GM19035 (cell line): Measurements from ENCODE around the gene NEK11.
"Not testable (repeated sequence)": the region's sequence is repeated elsewhere in the genome, so short reads cannot be mapped to it uniquely, and the experiment has no call there.

ENCODE experiments used
- ATAC-seq: cut with Tn5 transposase; IDR thresholded peaks from one replicate; pipeline ENCODE4 v1.9.1; 2021; ENCODE audit not compliant: unreplicated experiment

Gene NEK11

GRCh38 chr3:131285456-131285855, 258.8 kb downstream of the NEK11 start:
- no peak for ATAC-seq

GRCh38 chr3:131299836-131300235, 273.2 kb downstream of the NEK11 start:
- ATAC-seq, result no peak

GRCh38 chr3:131303848-131304247, 277.2 kb downstream of the NEK11 start:
- no peak for ATAC-seq

GRCh38 chr3:131304890-131305289, 278.2 kb downstream of the NEK11 start:
- no peak for ATAC-seq

- ATAC-seq, result no peak
Measured at GRCh38 chr3:131306242-131306641, 279.6 kb downstream of the NEK11 start.

GRCh38 chr3:131314318-131314717, 287.6 kb downstream of the NEK11 start:
- no peak for ATAC-seq

- ATAC-seq, result no peak
Measured at GRCh38 chr3:131315162-131315561, 288.5 kb downstream of the NEK11 start.

GRCh38 chr3:131317667-131318066, 291.0 kb downstream of the NEK11 start:
- no peak for ATAC-seq

- no peak for ATAC-seq
Measured at GRCh38 chr3:131323014-131323413, 296.3 kb downstream of the NEK11 start.

- no peak for ATAC-seq
Measured at GRCh38 chr3:131323792-131324191, 297.1 kb downstream of the NEK11 start.

- no peak for ATAC-seq
Measured at GRCh38 chr3:131324923-131325322, 298.2 kb downstream of the NEK11 start.

- ATAC-seq, result no peak
Measured at GRCh38 chr3:131326307-131326706, 299.6 kb downstream of the NEK11 start.

GRCh38 chr3:131328721-131329120, 302.0 kb downstream of the NEK11 start:
- ATAC-seq, result no peak

- ATAC-seq, result peak; percentile 63
Measured at GRCh38 chr3:131329774-131330173, 303.1 kb downstream of the NEK11 start.

- ATAC-seq, result not testable (repeated sequence)
Measured at GRCh38 chr3:131331456-131332085, 304.9 kb downstream of the NEK11 start.

GRCh38 chr3:131338948-131339640, 312.4 kb downstream of the NEK11 start:
- no peak for ATAC-seq

- ATAC-seq, result no peak
Measured at GRCh38 chr3:131341761-131342160, 315.1 kb downstream of the NEK11 start.

GRCh38 chr3:131348911-131349310, 322.2 kb downstream of the NEK11 start:
- ATAC-seq, result no peak

GRCh38 chr3:131349454-131349853, 322.8 kb downstream of the NEK11 start:
- no peak for ATAC-seq

GRCh38 chr3:131349946-131350347, 323.3 kb downstream of the NEK11 start:
- ATAC-seq, result no peak

GRCh38 chr3:131350506-131350905, 323.8 kb downstream of the NEK11 start:
- ATAC-seq, result no peak

GRCh38 chr3:131353016-131353877, 326.6 kb downstream of the NEK11 start:
- ATAC-seq, result no peak
